Liver (tissue), 3 donors: Measurements from ENCODE around the gene NFIA.

Experiments used
- CTCF ChIP-seq: fragments of 150-350 bp; IDR thresholded peaks from 2 replicates; pipeline ENCODE4 v1.5.1; 2017; ENCODE audit warnings: improper control_type of control experiment, low read depth, low read length; ENCODE audit not compliant: missing input control
- EGR1 ChIP-seq, 2 donors: IDR thresholded peaks; 2 replicates each; pipeline ENCODE4 v1.6.1; 2016 to 2018; ENCODE audit warnings: antibody characterized with exemption in 2 of 2, low read depth in 2 of 2
- RAD21 ChIP-seq, 2 donors: IDR thresholded peaks; 2 replicates each; pipeline ENCODE4 v1.6.1; 2016; ENCODE audit warnings: antibody characterized with exemption in 2 of 2, mild to moderate bottlenecking in 2 of 2
- YY1 ChIP-seq: IDR thresholded peaks from 2 replicates; pipeline ENCODE4 v1.6.1; 2016; ENCODE audit warnings: antibody characterized with exemption, mild to moderate bottlenecking
- donor health status: healthy.
- donor health status: healthy.

- no peak for TF ChIP-seq CTCF
- TF ChIP-seq EGR1 (IDR thresholded peaks at IDR 0.05; ENCODE audit: low read depth in 2 of 2): no peak
- no peak for TF ChIP-seq RAD21 (IDR thresholded peaks at IDR 0.05)
- TF ChIP-seq YY1: no peak
Observed at GRCh38 chr1:61047061-61047460, 35.3 kb upstream of the NFIA start.
